Uterus (tissue), 2 donors: ENCODE results near the gene HAGH.

Source experiments
- POLR2A ChIP-seq, 2 donors: fragments of 450-650 bp; IDR thresholded peaks; one replicate each; pipeline ENCODE4 v1.6.1; 2016; ENCODE audit warnings: antibody characterized with exemption in 2 of 2, mild to moderate bottlenecking in 1 of 2, moderate library complexity in 1 of 2
- TF ChIP-seq, protein P1 (sequence below), 4 experiments: fragments of 200-600 bp in 2 of 4; fragments of 450-650 bp in 2 of 4; sonication (generic) in 2 of 4; IDR thresholded peaks; one replicate each; pipeline ENCODE4 v1.5.1; 2016 to 2019; ENCODE audit warnings: antibody characterized with exemption in 4 of 4, mild to moderate bottlenecking in 2 of 4, moderate library complexity in 1 of 4

DNA sequence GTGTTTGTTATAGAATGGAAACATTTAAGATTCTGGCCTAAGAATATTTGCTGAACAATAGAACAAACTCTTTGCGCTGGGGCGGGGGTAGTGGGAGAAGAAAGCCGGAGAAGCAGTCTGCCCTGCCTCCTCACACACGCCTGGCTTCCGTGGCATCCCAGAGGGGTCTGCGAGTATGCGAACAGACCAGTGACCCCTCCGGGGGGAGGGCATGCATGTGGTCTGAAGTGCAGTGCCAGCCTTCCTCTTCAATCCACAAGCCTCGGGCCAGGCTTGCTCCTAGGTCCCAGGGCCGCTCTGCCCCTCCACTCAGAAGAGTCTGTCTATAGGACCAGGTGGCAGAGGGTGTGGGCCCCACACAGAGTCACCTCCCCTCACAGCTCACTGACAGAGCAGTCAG is 19.0 kb downstream of the HAGH start:
- TF ChIP-seq, protein P1, sequence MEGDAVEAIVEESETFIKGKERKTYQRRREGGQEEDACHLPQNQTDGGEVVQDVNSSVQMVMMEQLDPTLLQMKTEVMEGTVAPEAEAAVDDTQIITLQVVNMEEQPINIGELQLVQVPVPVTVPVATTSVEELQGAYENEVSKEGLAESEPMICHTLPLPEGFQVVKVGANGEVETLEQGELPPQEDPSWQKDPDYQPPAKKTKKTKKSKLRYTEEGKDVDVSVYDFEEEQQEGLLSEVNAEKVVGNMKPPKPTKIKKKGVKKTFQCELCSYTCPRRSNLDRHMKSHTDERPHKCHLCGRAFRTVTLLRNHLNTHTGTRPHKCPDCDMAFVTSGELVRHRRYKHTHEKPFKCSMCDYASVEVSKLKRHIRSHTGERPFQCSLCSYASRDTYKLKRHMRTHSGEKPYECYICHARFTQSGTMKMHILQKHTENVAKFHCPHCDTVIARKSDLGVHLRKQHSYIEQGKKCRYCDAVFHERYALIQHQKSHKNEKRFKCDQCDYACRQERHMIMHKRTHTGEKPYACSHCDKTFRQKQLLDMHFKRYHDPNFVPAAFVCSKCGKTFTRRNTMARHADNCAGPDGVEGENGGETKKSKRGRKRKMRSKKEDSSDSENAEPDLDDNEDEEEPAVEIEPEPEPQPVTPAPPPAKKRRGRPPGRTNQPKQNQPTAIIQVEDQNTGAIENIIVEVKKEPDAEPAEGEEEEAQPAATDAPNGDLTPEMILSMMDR (IDR thresholded peaks at IDR 0.05) = no peak
- no peak for TF ChIP-seq POLR2A (IDR thresholded peaks at IDR 0.05)
